ENCODE measurements around the gene BIRC3.
"Not testable (repeated sequence)": the region's sequence is repeated elsewhere in the genome, so short reads cannot be mapped to it uniquely, and the experiment has no call there.

Gene BIRC3

GRCh38 chr11:102293873-102294601, 23.2 kb upstream of the BIRC3 start:
- CTCF ChIA-PET, result interaction anchor here (0.6 to 9.8 kb wide), 24 partner anchors 8 to 372 kb away, joined by 3 to 142 read pairs (median 4); partner anchors contain the start of gene BIRC3
- Histone ChIP-seq H3K9me3 (ENCODE audit: control extremely low read depth in 1 of 5, control insufficient read depth in 4 of 5, insufficient read depth in 2 of 5, low read depth in 1 of 5, low read length in 4 of 5) (no peaks in the 10 kb centered on the region), H3K4me1 (ENCODE audit: control extremely low read depth in 1 of 4, control insufficient read depth in 4 of 4, insufficient read depth in 4 of 4, low read length in 3 of 4) (peaks cover 0 to 12% (median 5%) of the 10 kb centered on the region in 4 experiments), H3K27me3 (replicated peaks in 2 of 5; ENCODE audit: control insufficient read depth in 4 of 5, insufficient read depth in 5 of 5, low read length in 4 of 5) (no peaks in the 10 kb centered on the region), H3K27ac (ENCODE audit: insufficient read depth in 1 of 2, low read depth in 1 of 2, low read length in 2 of 2, poor library complexity in 1 of 2, severe bottlenecking in 2 of 2) (no peak overlapping the region), H3K4me3 (ENCODE audit: control insufficient read depth in 1 of 7, extremely low read depth in 1 of 7, insufficient read depth in 4 of 7, low read depth in 2 of 7, low read length in 6 of 7) (peak overlapping the region in 1 of 7 experiments; percentile 42), H3K36me3 (ENCODE audit: control insufficient read depth in 4 of 4, insufficient read depth in 4 of 4, low read length in 3 of 4) (no peaks in the 10 kb centered on the region)
- POLR2A ChIA-PET, result interaction anchor here (0.9 to 1.3 kb wide), 2 partner anchors 13 to 48 kb away, joined by 3 to 4 read pairs; no protein-coding TSS in a partner anchor
- DNase-seq, result peak; percentile 67 to 84 (median 83)
- no CpG with 5 or more reads among the region's 6 CpGs for WGBS (ENCODE audit: insufficient coverage)

DNA sequence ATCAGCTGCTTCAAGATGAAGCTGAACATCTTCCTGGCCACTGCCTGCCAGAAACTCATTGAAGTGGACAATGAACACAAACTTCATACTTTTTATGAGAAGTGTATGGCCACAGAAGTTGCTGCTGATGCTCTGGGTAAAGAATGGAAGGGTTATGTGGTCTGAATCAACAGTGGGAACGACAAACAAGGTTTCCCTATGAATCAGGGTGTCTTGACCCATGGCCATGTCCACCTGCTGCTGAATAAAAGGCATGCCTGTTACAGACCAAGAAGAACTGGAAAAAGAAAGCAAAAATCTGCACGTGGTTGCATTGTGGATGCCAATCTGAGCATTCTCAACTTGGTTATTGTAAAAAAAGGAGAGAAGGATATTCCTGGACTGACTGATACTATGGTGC, 22.2 kb upstream of the BIRC3 start:
- DNase-seq, result no peak
- Histone ChIP-seq H3K27me3 (replicated peaks in 2 of 5; ENCODE audit: control insufficient read depth in 4 of 5, insufficient read depth in 5 of 5, low read length in 4 of 5) (no peaks in the 10 kb centered on the region), H3K27ac (ENCODE audit: insufficient read depth in 1 of 2, low read depth in 1 of 2, low read length in 2 of 2, poor library complexity in 1 of 2, severe bottlenecking in 2 of 2) (no peak overlapping the region), H3K9me3 (ENCODE audit: control extremely low read depth in 1 of 5, control insufficient read depth in 4 of 5, insufficient read depth in 2 of 5, low read depth in 1 of 5, low read length in 4 of 5) (no peaks in the 10 kb centered on the region), H3K4me3 (ENCODE audit: control insufficient read depth in 1 of 7, extremely low read depth in 1 of 7, insufficient read depth in 4 of 7, low read depth in 2 of 7, low read length in 6 of 7) (no peak overlapping the region), H3K4me1 (ENCODE audit: control extremely low read depth in 1 of 4, control insufficient read depth in 4 of 4, insufficient read depth in 4 of 4, low read length in 3 of 4) (peaks cover 0 to 4% (median 2%) of the 10 kb centered on the region in 4 experiments), H3K36me3 (ENCODE audit: control insufficient read depth in 4 of 4, insufficient read depth in 4 of 4, low read length in 3 of 4) (no peaks in the 10 kb centered on the region)
- CTCF ChIA-PET, result interaction anchor here (1.0 to 9.8 kb wide), 16 partner anchors 7 to 371 kb away, joined by 3 to 142 read pairs (median 8); partner anchors contain the start of gene BIRC3
- POLR2A ChIA-PET, result interaction anchor here (1.3 kb wide), 1 partner anchor 47 kb away, joined by 4 read pairs; no protein-coding TSS in a partner anchor
- 75% methylated on average over 2 of the region's 2 CpGs for WGBS (ENCODE audit: insufficient coverage)

- WGBS (ENCODE audit: insufficient coverage), result no CpG with 5 or more reads among the region's 4 CpGs
- POLR2A ChIA-PET, DNase-seq: not testable (repeated sequence)
Observed at GRCh38 chr11:102296757-102297156, 20.5 kb upstream of the BIRC3 start.

DNA sequence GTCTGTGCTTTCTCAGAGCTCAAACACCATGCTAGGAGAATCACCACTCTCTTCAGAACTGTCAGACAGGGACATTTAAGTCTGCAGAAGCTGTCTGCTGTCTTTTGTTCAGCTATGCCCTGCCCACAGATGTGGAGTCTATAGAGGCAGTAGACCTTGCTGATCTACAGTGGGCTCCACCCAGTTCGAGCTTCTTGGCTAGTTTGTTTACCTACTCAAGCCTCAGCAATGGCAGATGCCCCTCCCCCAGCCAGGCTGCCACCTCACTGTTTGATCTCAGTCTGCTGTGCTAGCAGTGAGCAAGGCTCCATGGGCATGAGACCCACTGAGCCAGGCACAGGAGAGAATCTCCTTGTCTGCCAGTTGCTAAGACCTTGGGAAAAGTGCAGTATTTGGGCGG, 16.4 kb upstream of the BIRC3 start:
- H3K4me1 ChIP-seq (ENCODE audit: control extremely low read depth in 1 of 4, control insufficient read depth in 4 of 4, insufficient read depth in 4 of 4, low read length in 3 of 4); H3K4me3 ChIP-seq (ENCODE audit: control insufficient read depth in 1 of 7, extremely low read depth in 1 of 7, insufficient read depth in 4 of 7, low read depth in 2 of 7, low read length in 6 of 7); DNase-seq; H3K36me3 ChIP-seq (ENCODE audit: control insufficient read depth in 4 of 4, insufficient read depth in 4 of 4, low read length in 3 of 4); POLR2A ChIA-PET; H3K27ac ChIP-seq (ENCODE audit: insufficient read depth in 1 of 2, low read depth in 1 of 2, low read length in 2 of 2, poor library complexity in 1 of 2, severe bottlenecking in 2 of 2); H3K27me3 ChIP-seq (replicated peaks in 2 of 5; ENCODE audit: control insufficient read depth in 4 of 5, insufficient read depth in 5 of 5, low read length in 4 of 5): not testable (repeated sequence)
- CTCF ChIA-PET, result interaction anchor here (1.1 to 2.7 kb wide), 5 partner anchors 9 to 43 kb away, joined by 3 to 11 read pairs (median 3); no protein-coding TSS in a partner anchor
- WGBS (ENCODE audit: insufficient coverage), result 100% methylated on average over 1 of the region's 2 CpGs
- H3K9me3 ChIP-seq (ENCODE audit: control extremely low read depth in 1 of 5, control insufficient read depth in 4 of 5, insufficient read depth in 2 of 5, low read depth in 1 of 5, low read length in 4 of 5), result peaks cover 3 to 20% (median 8%) of the 10 kb centered on the region in 5 experiments

More at GRCh38 chr11:102296757-102297156, 20.5 kb upstream of the BIRC3 start:
- H3K9me3 ChIP-seq (ENCODE audit: control extremely low read depth in 1 of 5, control insufficient read depth in 4 of 5, insufficient read depth in 2 of 5, low read depth in 1 of 5, low read length in 4 of 5); H3K4me1 ChIP-seq (ENCODE audit: control extremely low read depth in 1 of 4, control insufficient read depth in 4 of 4, insufficient read depth in 4 of 4, low read length in 3 of 4); H3K4me3 ChIP-seq (ENCODE audit: control insufficient read depth in 1 of 7, extremely low read depth in 1 of 7, insufficient read depth in 4 of 7, low read depth in 2 of 7, low read length in 6 of 7); H3K27me3 ChIP-seq (replicated peaks in 2 of 5; ENCODE audit: control insufficient read depth in 4 of 5, insufficient read depth in 5 of 5, low read length in 4 of 5); H3K27ac ChIP-seq (ENCODE audit: insufficient read depth in 1 of 2, low read depth in 1 of 2, low read length in 2 of 2, poor library complexity in 1 of 2, severe bottlenecking in 2 of 2); H3K36me3 ChIP-seq (ENCODE audit: control insufficient read depth in 4 of 4, insufficient read depth in 4 of 4, low read length in 3 of 4): not testable (repeated sequence)
- CTCF ChIA-PET, result interaction anchor here (1.2 to 9.8 kb wide), 3 partner anchors 11 to 27 kb away, joined by 5 to 142 read pairs (median 6); partner anchors contain the start of gene BIRC3

DNA sequence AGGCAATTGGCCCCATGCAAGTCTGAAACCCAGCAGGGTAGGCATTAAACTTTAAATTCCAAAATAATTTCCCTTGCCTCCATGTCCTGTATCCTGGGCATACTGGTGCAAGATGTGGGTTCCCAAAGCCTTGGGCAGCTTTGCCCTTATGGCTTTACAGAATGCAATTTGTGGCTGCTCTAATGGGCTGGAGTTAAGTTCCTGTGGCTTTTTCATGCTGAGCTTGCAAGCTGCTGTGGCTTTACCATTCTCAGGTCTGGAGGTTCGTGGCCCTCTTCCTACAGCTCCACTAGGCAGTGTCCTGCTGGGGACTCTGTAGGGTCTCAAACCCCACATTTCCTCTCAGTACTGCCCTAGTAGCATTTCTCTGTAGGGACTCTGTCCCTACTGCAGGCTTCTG, 15.0 kb upstream of the BIRC3 start:
- peaks cover 3 to 12% (median 8%) of the 10 kb centered on the region in 4 experiments for H3K4me1 ChIP-seq (ENCODE audit: control extremely low read depth in 1 of 4, control insufficient read depth in 4 of 4, insufficient read depth in 4 of 4, low read length in 3 of 4)
- peaks cover 3 to 20% (median 8%) of the 10 kb centered on the region in 5 experiments for H3K9me3 ChIP-seq (ENCODE audit: control extremely low read depth in 1 of 5, control insufficient read depth in 4 of 5, insufficient read depth in 2 of 5, low read depth in 1 of 5, low read length in 4 of 5)
- H3K27ac ChIP-seq (ENCODE audit: insufficient read depth in 1 of 2, low read depth in 1 of 2, low read length in 2 of 2, poor library complexity in 1 of 2, severe bottlenecking in 2 of 2), result no peak overlapping the region
- POLR2A ChIA-PET, result no interaction called here
- CTCF ChIA-PET, result interaction anchor here (0.6 to 0.9 kb wide), 2 partner anchors 8 to 13 kb away, joined by 3 to 4 read pairs; no protein-coding TSS in a partner anchor
- no peak for DNase-seq
- no peak overlapping the region for H3K4me3 ChIP-seq (ENCODE audit: control insufficient read depth in 1 of 7, extremely low read depth in 1 of 7, insufficient read depth in 4 of 7, low read depth in 2 of 7, low read length in 6 of 7)
- H3K36me3 ChIP-seq (ENCODE audit: control insufficient read depth in 4 of 4, insufficient read depth in 4 of 4, low read length in 3 of 4), result peaks cover 0 to 4% (median 0%) of the 10 kb centered on the region in 4 experiments
- H3K27me3 ChIP-seq (replicated peaks in 2 of 5; ENCODE audit: control insufficient read depth in 4 of 5, insufficient read depth in 5 of 5, low read length in 4 of 5), result no peaks in the 10 kb centered on the region
- 100% methylated on average over 1 of the region's 1 CpG for whole genome bisulfite sequencing (ENCODE audit: insufficient coverage)

GRCh38 chr11:102304686-102305085, 12.6 kb upstream of the BIRC3 start:
- peaks cover 6 to 12% (median 9%) of the 10 kb centered on the region in 4 experiments for H3K4me1 ChIP-seq (ENCODE audit: control extremely low read depth in 1 of 4, control insufficient read depth in 4 of 4, insufficient read depth in 4 of 4, low read length in 3 of 4)
- H3K4me3 ChIP-seq (ENCODE audit: control insufficient read depth in 1 of 7, extremely low read depth in 1 of 7, insufficient read depth in 4 of 7, low read depth in 2 of 7, low read length in 6 of 7), result no peak overlapping the region
- H3K27ac ChIP-seq (ENCODE audit: insufficient read depth in 1 of 2, low read depth in 1 of 2, low read length in 2 of 2, poor library complexity in 1 of 2, severe bottlenecking in 2 of 2), result no peak overlapping the region
- H3K27me3 ChIP-seq (replicated peaks in 2 of 5; ENCODE audit: control insufficient read depth in 4 of 5, insufficient read depth in 5 of 5, low read length in 4 of 5), result no peaks in the 10 kb centered on the region
- peaks cover 0 to 4% (median 0%) of the 10 kb centered on the region in 4 experiments for H3K36me3 ChIP-seq (ENCODE audit: control insufficient read depth in 4 of 4, insufficient read depth in 4 of 4, low read length in 3 of 4)
- ChIA-PET POLR2A (no interaction called here), CTCF (no interaction called here)
- H3K9me3 ChIP-seq (ENCODE audit: control extremely low read depth in 1 of 5, control insufficient read depth in 4 of 5, insufficient read depth in 2 of 5, low read depth in 1 of 5, low read length in 4 of 5), result peaks cover 3 to 20% (median 8%) of the 10 kb centered on the region in 5 experiments
- 94% methylated on average over 4 of the region's 4 CpGs for WGBS (ENCODE audit: insufficient coverage)
- no peak for DNase-seq

All from common myeloid progenitor, CD34-positive (primary cell).